HPDE6-E6E7 (cell line): ENCODE measurements around the gene SHISA4.
"Not testable (repeated sequence)": the region's sequence is repeated elsewhere in the genome, so short reads cannot be mapped to it uniquely, and the experiment has no call there.

Source experiments
- DNase-seq: peaks from one replicate; pipeline ENCODE4 v3.0.0; 2011; ENCODE audit warnings: missing footprints; ENCODE audit errors: extremely low spot score

SHISA4 gene, protein sequence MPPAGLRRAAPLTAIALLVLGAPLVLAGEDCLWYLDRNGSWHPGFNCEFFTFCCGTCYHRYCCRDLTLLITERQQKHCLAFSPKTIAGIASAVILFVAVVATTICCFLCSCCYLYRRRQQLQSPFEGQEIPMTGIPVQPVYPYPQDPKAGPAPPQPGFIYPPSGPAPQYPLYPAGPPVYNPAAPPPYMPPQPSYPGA

GRCh38 chr1:201888282-201889089, at the start of gene SHISA4:
TSS of gene SHISA4 (plus strand) at chr1:201888898. CDS start at chr1:201888995, 97 bp downstream.
- no peak for DNase-seq

GRCh38 chr1:201839089-201839488, 49.6 kb upstream of the SHISA4 start:
- not testable (repeated sequence) for DNase-seq

DNA sequence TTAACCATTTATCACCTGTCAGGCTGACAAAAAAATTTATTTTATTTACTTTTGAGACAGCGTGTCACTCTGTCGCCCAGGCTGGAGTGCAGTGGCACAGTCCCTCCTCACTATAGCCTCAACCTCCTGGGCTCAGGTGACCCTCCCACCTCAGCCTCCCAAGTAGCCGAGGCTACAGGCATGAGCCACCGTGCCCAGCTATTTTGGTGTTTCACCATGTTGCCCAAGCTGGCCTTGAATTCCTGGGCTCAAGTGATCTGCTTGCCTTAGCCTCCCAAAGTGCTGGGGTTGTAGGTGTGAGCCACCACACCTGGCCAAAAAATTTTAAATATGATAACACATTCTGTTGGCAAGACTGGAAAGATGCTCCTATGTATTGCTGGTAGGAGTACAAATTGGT, 48.6 kb upstream of the SHISA4 start:
- DNase-seq, result no peak

DNA sequence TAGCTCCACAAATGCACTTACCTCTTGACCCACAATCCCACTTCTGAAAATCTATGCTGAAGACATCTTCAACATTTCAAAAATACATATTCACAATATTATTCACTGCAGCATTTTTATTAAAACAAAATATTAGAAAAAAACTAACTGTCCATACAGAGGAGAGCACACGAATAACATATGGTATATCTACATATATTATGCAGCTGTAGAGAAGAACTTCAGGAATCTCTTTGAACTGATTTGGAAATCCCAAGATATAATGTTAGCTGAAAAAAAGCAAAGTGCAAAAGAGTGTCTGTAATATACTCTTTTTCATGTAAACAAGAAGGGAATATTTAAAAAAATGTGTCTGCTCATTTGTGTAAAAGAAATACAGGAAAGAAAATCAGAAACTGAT, 48.2 kb upstream of the SHISA4 start:
- DNase-seq, result no peak

DNA sequence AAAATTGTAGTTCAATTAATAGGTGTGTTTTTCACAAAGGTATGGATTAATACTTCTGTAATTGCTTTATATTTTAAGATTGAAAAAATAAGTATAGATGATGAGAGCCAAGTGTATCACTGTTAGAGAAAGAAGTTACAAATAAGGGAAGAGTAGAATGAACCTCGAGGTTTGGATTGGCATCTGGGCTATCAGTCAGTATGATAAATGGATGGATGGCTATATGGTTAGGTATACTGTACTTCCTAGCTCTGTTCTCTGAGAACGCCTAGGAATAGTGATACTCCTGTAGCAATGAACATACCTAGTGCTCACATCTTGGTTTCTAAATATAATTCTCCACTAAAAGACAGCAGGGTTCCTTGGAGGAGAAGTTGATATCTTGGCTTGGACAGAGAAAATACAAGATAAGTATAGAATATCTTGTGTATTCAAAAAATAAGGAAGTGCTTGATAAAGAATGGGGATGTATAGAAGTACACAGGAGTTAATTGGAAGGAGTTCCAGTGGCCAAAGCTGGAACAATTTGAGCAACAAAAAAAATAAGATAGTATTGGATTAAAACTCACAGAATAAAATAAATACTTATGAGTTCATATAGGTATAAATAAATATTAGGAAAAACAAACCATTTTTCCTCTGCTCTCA, 47.3 kb upstream of the SHISA4 start:
- DNase-seq, result no peak

DNA sequence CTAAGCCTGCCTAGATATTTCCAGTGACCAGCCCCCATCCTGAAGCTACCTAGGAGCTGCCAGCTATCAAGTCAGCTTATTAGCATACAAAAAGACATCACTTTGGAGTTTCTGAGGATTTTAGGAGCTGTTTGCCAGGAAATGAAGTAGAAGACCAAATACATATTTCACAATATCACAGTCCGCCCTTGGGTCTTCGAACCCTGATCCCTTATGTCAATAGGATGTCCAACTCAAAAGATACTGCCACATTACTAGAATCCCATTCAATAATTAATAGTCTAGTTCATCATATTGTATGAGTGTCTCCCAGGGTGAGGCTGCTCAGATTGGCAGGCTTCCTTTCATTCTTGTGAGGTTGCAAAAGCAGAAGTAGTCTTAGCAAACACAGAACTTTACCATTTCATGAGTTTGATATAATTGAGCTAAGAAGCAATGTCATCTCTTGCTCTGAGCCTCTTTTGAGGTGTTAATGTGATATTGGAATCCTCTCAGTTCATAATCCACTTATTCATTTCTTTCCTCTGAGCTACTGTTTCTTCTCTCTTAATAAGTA, 46.1 kb upstream of the SHISA4 start:
- no peak for DNase-seq

DNA sequence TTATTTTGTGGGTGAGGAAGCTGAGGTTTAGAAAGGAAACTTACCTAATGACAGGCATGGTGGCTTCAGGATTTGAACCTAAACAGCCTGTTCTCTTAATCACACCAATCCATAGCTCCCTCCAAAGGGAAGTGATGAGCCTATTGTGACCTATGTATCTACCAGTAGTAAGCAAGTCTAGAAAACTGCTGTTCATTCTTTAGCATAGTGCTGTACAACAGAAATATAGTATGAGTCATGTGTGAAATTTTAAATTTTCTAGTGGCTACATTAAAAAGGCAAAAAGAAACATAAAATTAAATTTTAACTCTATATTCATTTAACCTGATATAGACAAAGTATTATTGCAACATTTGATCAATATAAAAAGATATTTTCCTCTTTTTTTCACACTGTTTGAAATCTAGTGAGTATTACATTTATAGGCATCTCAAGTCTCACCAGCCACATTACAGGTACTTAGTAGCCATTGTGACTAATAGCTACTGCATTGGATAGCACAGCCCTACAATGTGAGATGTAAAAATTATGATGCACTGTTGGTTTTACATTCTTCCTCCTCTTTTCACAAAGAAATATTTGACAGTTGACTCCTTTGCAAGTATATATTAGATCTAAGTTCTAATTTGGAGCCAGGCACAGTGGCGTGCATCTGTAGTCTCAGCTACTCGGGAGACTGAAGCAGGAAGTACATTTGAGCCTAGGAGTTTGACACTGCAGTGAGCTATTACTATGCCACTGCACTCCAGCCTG, 43.2 kb upstream of the SHISA4 start:
- DNase-seq, result no peak

DNA sequence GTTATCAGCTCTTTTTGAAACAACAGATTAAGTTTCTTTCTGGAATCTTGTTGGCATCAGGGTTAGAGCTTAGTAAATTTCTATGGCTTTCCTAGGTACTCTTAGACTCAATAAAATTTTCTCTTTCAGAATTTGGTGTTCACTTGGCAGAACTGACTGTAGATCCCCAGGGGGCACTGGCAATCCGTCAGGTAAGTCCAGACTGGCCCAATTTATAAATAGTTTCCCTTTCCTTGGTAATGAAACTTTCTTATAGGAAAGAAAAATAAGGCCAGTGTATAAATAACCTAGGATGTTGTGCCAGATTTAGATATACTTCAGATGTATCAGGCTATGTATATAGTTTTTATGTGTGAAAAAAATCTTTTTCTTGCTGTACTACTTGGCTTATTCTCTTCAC, 41.5 kb upstream of the SHISA4 start:
- DNase-seq, result no peak

DNA sequence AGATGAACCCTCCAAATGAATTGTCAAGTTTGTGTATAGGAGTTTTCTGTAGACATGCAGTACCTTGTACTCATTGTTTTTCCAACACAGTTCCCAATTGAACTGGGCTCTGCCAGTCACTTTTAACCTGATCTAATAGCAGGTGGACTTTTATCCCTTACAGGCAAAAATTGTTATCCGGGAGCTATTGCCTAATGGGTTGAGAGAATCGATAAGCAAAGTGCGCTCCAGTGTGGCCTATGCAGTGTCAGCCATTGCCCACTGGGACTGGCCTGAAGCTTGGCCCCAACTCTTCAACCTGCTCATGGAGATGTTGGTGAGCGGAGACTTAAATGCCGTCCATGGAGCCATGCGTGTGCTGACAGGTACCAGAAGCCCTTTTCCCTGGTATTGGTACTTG, 40.5 kb upstream of the SHISA4 start:
- no peak for DNase-seq

- DNase-seq, result no peak
These were observed 39.2 kb upstream of the SHISA4 start for GRCh38 chr1:201849372-201850052.

DNA sequence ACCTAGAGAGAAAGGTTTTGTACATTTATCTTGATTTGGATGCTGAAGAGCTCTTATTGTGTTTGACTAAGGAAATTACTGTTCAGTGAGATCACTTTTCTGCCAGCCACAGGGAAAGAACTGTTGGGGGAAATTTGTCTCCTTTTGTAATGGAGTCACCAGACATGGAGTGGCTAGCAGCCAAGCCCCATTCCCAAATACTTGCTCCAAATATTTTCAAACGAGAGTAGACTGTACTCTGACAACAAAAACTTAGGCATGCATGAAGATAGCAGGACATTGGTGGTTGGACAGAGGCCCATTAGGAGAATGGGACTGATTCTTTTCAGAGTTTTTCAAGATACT, 38.7 kb upstream of the SHISA4 start:
- DNase-seq, result no peak

DNA sequence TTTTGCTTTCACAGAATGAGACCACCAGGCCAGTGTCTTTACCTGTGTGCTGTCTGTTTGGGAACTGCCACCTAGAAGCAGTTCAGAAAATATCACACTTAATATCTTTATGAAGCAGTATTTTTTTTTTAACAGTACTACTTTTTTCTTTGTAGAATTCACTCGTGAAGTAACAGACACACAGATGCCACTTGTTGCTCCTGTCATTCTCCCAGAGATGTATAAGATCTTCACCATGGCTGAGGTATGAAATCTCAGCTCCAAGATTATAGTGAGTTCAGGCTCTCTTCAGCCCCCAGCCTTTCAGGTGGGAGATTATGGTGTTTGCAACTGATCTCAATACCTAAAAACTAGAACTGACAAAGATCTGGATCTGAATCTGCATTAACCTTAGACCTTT, 36.7 kb upstream of the SHISA4 start:
- no peak for DNase-seq

DNA sequence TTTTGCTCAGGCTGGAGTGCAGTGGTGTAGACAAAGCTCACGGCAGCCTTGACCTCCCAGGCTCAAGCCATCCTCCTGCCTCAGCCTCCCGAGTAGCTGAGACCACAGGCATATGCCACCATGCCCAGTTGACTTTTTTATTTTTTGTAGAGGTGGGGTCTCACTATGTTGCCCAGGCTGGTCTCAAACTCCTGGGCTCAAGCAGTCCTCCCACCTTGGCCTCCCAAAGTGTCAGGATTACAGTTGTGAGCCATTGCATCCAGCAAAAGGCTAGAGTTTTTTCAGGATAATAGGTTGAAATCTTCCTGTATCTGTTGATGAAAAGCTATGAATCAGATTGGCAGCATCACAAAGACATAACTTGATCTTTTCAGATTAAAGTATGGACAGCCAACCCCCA, 32.0 kb upstream of the SHISA4 start:
- DNase-seq, result not testable (repeated sequence)

DNA sequence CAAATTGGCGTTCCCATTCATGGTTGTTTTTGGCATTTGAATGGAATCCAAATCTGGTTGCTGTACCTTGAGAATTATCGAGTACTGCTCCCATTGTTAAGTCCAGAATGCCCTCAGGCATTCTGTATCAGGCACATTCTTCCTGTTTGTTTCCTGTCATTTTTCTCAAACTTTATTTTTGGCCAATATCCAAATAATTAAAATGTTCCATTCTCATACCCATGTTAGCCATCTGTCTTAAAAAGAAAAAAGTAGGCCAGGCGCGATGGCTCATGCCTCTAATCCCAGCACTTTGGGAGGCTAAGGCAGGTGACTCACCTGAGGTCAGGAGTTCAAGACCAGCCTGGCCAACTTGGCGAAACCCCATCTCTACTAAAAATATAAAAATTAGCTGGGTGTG, 29.3 kb upstream of the SHISA4 start:
- DNase-seq, result no peak

- DNase-seq, result no peak
These were observed 27.2 kb upstream of the SHISA4 start for GRCh38 chr1:201861448-201861847.

GRCh38 chr1:201870397-201870796, 18.3 kb upstream of the SHISA4 start:
- no peak for DNase-seq

- DNase-seq, result no peak
These were observed 14.0 kb upstream of the SHISA4 start for GRCh38 chr1:201874672-201875071.

- no peak for DNase-seq
These were observed 12.4 kb upstream of the SHISA4 start for GRCh38 chr1:201876148-201876818.

DNA sequence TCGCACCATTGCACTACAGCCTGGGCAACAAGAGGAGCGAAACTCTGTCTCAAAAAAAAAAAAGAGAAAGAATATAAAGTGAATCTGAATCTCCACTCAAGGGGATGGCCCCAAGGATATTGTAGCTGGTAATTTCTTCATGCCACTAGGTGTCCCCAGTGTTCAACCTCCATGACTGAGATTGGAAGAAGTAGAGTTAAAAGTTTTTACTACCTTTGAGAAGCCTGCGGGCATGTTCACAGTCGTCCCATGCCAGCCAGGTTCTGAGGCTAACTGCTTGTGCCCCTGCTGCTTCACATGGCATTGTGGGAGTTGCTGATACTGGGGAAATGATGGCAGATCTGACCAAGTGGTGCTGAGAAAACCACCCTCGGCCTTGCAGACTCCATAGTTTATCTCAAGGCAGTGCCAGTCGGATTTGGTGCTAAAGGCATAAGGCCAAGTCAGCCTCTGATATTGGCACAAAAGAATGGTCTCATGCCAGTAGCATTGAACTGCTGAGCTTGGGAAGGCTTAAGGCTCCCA, 10.8 kb upstream of the SHISA4 start:
- no peak for DNase-seq

GRCh38 chr1:201880928-201881571, 7.6 kb upstream of the SHISA4 start:
- no peak for DNase-seq
